ENCODE measurements around the gene ZNF12. TPM values are rescaled to one million over a fixed set of nuclear protein-coding genes. Genes with fewer than 3 reads are reported as not detected.

ZNF12 gene
- total RNA-seq, 1 donor from 2014 or later = 36.6 TPM

GRCh38 chr7:6653071-6654003 lies 53.4 kb downstream of the ZNF12 start:
- Histone ChIP-seq H3K79me2 (ENCODE audit: low read depth) (no peaks in the 10 kb centered on the region), H3K9ac (no peak overlapping the region), H2AFZ (replicated peaks) (no peak overlapping the region), H3F3A (ENCODE audit: low read depth) (peaks cover under 1% of the 10 kb centered on the region), H3K36me3 (no peaks in the 10 kb centered on the region), H3K4me1 (peaks cover 1% of the 10 kb centered on the region), H3K27ac (no peak overlapping the region), H3K9me3 (ENCODE audit: low read depth) (no peaks in the 10 kb centered on the region), H3K27me3 (no peaks in the 10 kb centered on the region), H3K4me3 (no peak overlapping the region), H3K4me2 (no peak overlapping the region), H4K20me1 (ENCODE audit: low read depth) (no peaks in the 10 kb centered on the region)
- Mint-ChIP-seq H3K4me3 (no peak overlapping the region), H3K27me3 (ENCODE audit: insufficient read depth, low read depth) (peaks cover 24% of the 10 kb centered on the region), H3K9me3 (peaks cover 24% of the 10 kb centered on the region), H3K4me1 (no peaks in the 10 kb centered on the region), H3K27ac (no peak overlapping the region), H3K36me3 (peaks cover 35% of the 10 kb centered on the region)
- no peak for TF ChIP-seq CTCF (IDR thresholded peaks at IDR 0.05)
- no peak for TF ChIP-seq EZH2 (IDR thresholded peaks at IDR 0.05)
- no peak for TF ChIP-seq EZH2phosphoT487 (IDR thresholded peaks at IDR 0.05)
- DNase-seq (ENCODE audit: low spot score) = no peak

- Mint-ChIP-seq H3K36me3 (peaks cover 37% of the 10 kb centered on the region), H3K9me3 (peaks cover 24% of the 10 kb centered on the region), H3K4me1 (no peaks in the 10 kb centered on the region), H3K27ac (no peak overlapping the region), H3K4me3 (no peak overlapping the region), H3K27me3 (ENCODE audit: insufficient read depth, low read depth) (peaks cover 23% of the 10 kb centered on the region)
- Histone ChIP-seq H3K36me3 (no peaks in the 10 kb centered on the region), H3K4me2 (no peak overlapping the region), H3K4me1 (no peaks in the 10 kb centered on the region), H3F3A (ENCODE audit: low read depth) (no peaks in the 10 kb centered on the region), H3K4me3 (no peak overlapping the region), H3K79me2 (ENCODE audit: low read depth) (no peaks in the 10 kb centered on the region), H2AFZ (replicated peaks) (no peak overlapping the region), H3K27me3 (no peaks in the 10 kb centered on the region), H3K9ac (no peak overlapping the region), H3K27ac (no peak overlapping the region), H4K20me1 (ENCODE audit: low read depth) (peaks cover 5% of the 10 kb centered on the region), H3K9me3 (ENCODE audit: low read depth) (no peaks in the 10 kb centered on the region)
- DNase-seq (ENCODE audit: low spot score) = no peak
- TF ChIP-seq EZH2 (IDR thresholded peaks at IDR 0.05) = no peak
- no peak for TF ChIP-seq CTCF (IDR thresholded peaks at IDR 0.05)
- TF ChIP-seq EZH2phosphoT487 (IDR thresholded peaks at IDR 0.05) = no peak
Measured at GRCh38 chr7:6652446-6653011, 54.2 kb downstream of the ZNF12 start.

- H2AFZ ChIP-seq (replicated peaks) = no peak overlapping the region
- H4K20me1 ChIP-seq (ENCODE audit: low read depth) = peaks cover 5% of the 10 kb centered on the region
- H3K36me3 Mint-ChIP-seq = peaks cover 40% of the 10 kb centered on the region
- H3K27me3 ChIP-seq = no peaks in the 10 kb centered on the region
- H3K4me3 Mint-ChIP-seq = no peak overlapping the region
- no peaks in the 10 kb centered on the region for H3K36me3 ChIP-seq
- DNase-seq (ENCODE audit: low spot score) = no peak
- no peak overlapping the region for H3K27ac ChIP-seq
- TF ChIP-seq EZH2 (IDR thresholded peaks at IDR 0.05) = no peak
- no peak for TF ChIP-seq EZH2phosphoT487 (IDR thresholded peaks at IDR 0.05)
- TF ChIP-seq CTCF (IDR thresholded peaks at IDR 0.05) = no peak
- H3K4me1 ChIP-seq = no peaks in the 10 kb centered on the region
- H3F3A ChIP-seq (ENCODE audit: low read depth) = no peaks in the 10 kb centered on the region
- no peaks in the 10 kb centered on the region for H3K79me2 ChIP-seq (ENCODE audit: low read depth)
- no peaks in the 10 kb centered on the region for H3K4me1 Mint-ChIP-seq
- H3K9ac ChIP-seq = no peak overlapping the region
- no peak overlapping the region for H3K4me3 ChIP-seq
- no peaks in the 10 kb centered on the region for H3K9me3 ChIP-seq (ENCODE audit: low read depth)
- H3K9me3 Mint-ChIP-seq = peaks cover 24% of the 10 kb centered on the region
- no peak overlapping the region for H3K4me2 ChIP-seq
- H3K27me3 Mint-ChIP-seq (ENCODE audit: insufficient read depth, low read depth) = peaks cover 21% of the 10 kb centered on the region
- no peak overlapping the region for H3K27ac Mint-ChIP-seq
Measured at GRCh38 chr7:6651851-6652445, 54.8 kb downstream of the ZNF12 start.
